ENCODE measurements around the gene CHD5.

The CHD5 gene

GRCh38 chr1:6096243-6097116, 83.6 kb downstream of the CHD5 start:
- DNase-seq = no peak

GRCh38 chr1:6095511-6096242, 84.4 kb downstream of the CHD5 start:
- no peak for DNase-seq

GRCh38 chr1:6094801-6095505, 85.2 kb downstream of the CHD5 start:
- no peak for DNase-seq

GRCh38 chr1:6094246-6094645, 85.9 kb downstream of the CHD5 start:
- no peak for DNase-seq

GRCh38 chr1:6093611-6094010, 86.5 kb downstream of the CHD5 start:
- no peak for DNase-seq

GRCh38 chr1:6093071-6093470, 87.0 kb downstream of the CHD5 start:
- no peak for DNase-seq

GRCh38 chr1:6092211-6092610, 87.9 kb downstream of the CHD5 start:
- DNase-seq = no peak

- DNase-seq = no peak
Measured at GRCh38 chr1:6091823-6092109, 88.4 kb downstream of the CHD5 start.

GRCh38 chr1:6090996-6091822, 88.9 kb downstream of the CHD5 start:
- DNase-seq = no peak

- no peak for DNase-seq
Measured at GRCh38 chr1:6090288-6090687, 89.8 kb downstream of the CHD5 start.

GRCh38 chr1:6088956-6089355, 91.2 kb downstream of the CHD5 start:
- no peak for DNase-seq

GRCh38 chr1:6087958-6088357, 92.2 kb downstream of the CHD5 start:
- no peak for DNase-seq

- no peak for DNase-seq
Measured at GRCh38 chr1:6087377-6087772, 92.7 kb downstream of the CHD5 start.

- DNase-seq = no peak
Measured at GRCh38 chr1:6086762-6087376, 93.3 kb downstream of the CHD5 start.

- DNase-seq = no peak
Measured at GRCh38 chr1:6086358-6086757, 93.8 kb downstream of the CHD5 start.

- no peak for DNase-seq
Measured at GRCh38 chr1:6085666-6086065, 94.5 kb downstream of the CHD5 start.

- no peak for DNase-seq
Measured at GRCh38 chr1:6084781-6085495, 95.2 kb downstream of the CHD5 start.

GRCh38 chr1:6083801-6084446, 96.2 kb downstream of the CHD5 start:
- peak in 1 of 2 experiments; percentile 18 for DNase-seq

GRCh38 chr1:6083385-6083784, 96.7 kb downstream of the CHD5 start:
- DNase-seq = no peak

- no peak for DNase-seq
Measured at GRCh38 chr1:6082430-6082971, 97.6 kb downstream of the CHD5 start.

GRCh38 chr1:6081901-6082300, 98.2 kb downstream of the CHD5 start:
- DNase-seq = no peak
